ENCODE data around the gene RABGAP1L.

RABGAP1L gene

DNA sequence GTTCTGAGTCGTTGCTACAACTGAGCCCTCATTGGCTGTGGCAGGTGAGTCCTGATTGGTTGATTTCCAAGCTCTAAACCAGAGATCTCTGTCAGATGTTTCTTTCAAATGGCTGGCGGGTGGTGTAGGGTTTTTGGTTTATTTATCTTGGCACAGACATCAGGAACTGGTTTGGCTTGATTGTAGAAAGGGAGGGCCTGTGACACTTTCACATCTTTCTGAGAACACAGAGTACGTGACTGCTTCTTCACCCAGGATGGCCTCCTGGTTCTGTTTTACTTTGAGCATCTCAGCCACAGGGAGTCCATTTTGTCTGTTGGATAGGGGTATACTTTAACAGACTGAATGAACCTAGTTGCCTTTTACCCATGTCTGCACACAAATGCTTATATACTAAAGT, 199.0 kb downstream of the RABGAP1L start:
- H3K23ac ChIP-seq (ENCODE audit: low read length): no peak overlapping the region
- no peaks in the 10 kb centered on the region for H3K27me3 ChIP-seq (ENCODE audit: insufficient read depth, low read length)
- no peak overlapping the region for H3K4ac ChIP-seq (ENCODE audit: low read depth, low read length)
- no peak overlapping the region for H2BK12ac ChIP-seq (ENCODE audit: low read length)
- no peak overlapping the region for H2BK120ac ChIP-seq (ENCODE audit: insufficient read depth, low read length, poor library complexity)
- H4K91ac ChIP-seq (ENCODE audit: low read depth, low read length): no peak overlapping the region
- H3K4me3 ChIP-seq (ENCODE audit: low read depth, low read length): no peak overlapping the region
- no peak overlapping the region for H4K12ac ChIP-seq (ENCODE audit: low read depth, low read length)
- H2AFZ ChIP-seq (ENCODE audit: insufficient read depth, low read length, poor library complexity): no peak overlapping the region
- no peaks in the 10 kb centered on the region for H3K79me1 ChIP-seq (ENCODE audit: low read length)
- no peak overlapping the region for H4K8ac ChIP-seq (ENCODE audit: low read depth, low read length)
- no peak overlapping the region for H2BK5ac ChIP-seq (ENCODE audit: low read depth, low read length, poor library complexity)
- H3K36me3 ChIP-seq (ENCODE audit: control insufficient read depth in 1 of 2, insufficient read depth in 2 of 2, low read length in 2 of 2): no peaks in the 10 kb centered on the region
- no peak overlapping the region for H2AK5ac ChIP-seq (ENCODE audit: low read length)
- no peak overlapping the region for H3K27ac ChIP-seq (ENCODE audit: low read depth, low read length)
- no peaks in the 10 kb centered on the region for H3K79me2 ChIP-seq (ENCODE audit: control insufficient read depth, insufficient read depth, low read length, poor library complexity)
- no peak for DNase-seq
- H3K18ac ChIP-seq (ENCODE audit: low read length): no peak overlapping the region
- no CpG with 5 or more reads among the region's 3 CpGs for WGBS (ENCODE audit: extremely low coverage, insufficient coverage, insufficient read length)
- H3K9ac ChIP-seq (ENCODE audit: low read length): no peak overlapping the region
- H3K4me2 ChIP-seq (ENCODE audit: low read length): no peak overlapping the region
- H3K14ac ChIP-seq (ENCODE audit: low read length): no peak overlapping the region
- no peaks in the 10 kb centered on the region for H3K4me1 ChIP-seq (ENCODE audit: control insufficient read depth in 1 of 2, insufficient read depth in 2 of 2, low read length in 2 of 2)
- no peaks in the 10 kb centered on the region for H3K9me3 ChIP-seq (ENCODE audit: insufficient read depth, low read depth, low read length)

DNA sequence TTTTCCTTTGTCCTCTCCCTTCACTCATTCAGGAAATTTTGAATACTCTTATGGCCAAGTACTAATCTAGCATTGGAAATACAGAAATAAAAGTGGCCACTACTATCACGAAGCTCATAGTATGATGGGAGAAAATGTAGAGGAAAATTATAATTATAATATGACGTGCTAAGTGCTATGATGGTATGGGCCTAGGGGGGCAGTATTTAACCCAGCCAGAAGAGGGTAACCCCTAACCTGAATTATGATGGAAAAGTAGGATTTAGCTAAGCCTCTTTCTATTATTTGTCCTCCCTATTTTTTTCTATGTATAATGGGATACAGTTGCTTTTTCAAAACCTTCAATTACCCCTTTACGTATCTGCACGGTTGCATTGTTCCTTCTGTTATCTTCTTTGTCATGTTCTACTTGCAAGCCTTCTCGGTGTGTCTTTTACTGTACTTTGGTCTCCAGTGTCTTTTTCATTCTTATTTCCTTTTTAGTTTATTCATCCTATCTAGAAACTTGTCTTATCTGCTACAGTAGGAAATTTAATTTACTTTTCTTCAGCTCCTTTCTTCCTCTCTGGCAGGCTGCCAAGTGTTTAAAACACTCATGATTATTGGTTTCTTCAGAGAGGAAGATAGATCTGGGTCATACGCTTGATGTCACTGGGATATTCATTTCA, 199.6 kb downstream of the RABGAP1L start:
- Histone ChIP-seq H3K79me2 (ENCODE audit: control insufficient read depth, insufficient read depth, low read length, poor library complexity) (no peaks in the 10 kb centered on the region), H2AK5ac (ENCODE audit: low read length) (no peak overlapping the region), H3K4me1 (ENCODE audit: control insufficient read depth in 1 of 2, insufficient read depth in 2 of 2, low read length in 2 of 2) (no peaks in the 10 kb centered on the region), H3K27me3 (ENCODE audit: insufficient read depth, low read length) (no peaks in the 10 kb centered on the region), H3K4me3 (ENCODE audit: low read depth, low read length) (no peak overlapping the region), H2BK120ac (ENCODE audit: insufficient read depth, low read length, poor library complexity) (no peak overlapping the region), H3K36me3 (ENCODE audit: control insufficient read depth in 1 of 2, insufficient read depth in 2 of 2, low read length in 2 of 2) (no peaks in the 10 kb centered on the region), H3K4me2 (ENCODE audit: low read length) (no peak overlapping the region), H4K12ac (ENCODE audit: low read depth, low read length) (no peak overlapping the region), H2BK5ac (ENCODE audit: low read depth, low read length, poor library complexity) (no peak overlapping the region), H3K79me1 (ENCODE audit: low read length) (no peaks in the 10 kb centered on the region), H4K8ac (ENCODE audit: low read depth, low read length) (no peak overlapping the region), H2AFZ (ENCODE audit: insufficient read depth, low read length, poor library complexity) (no peak overlapping the region), H3K4ac (ENCODE audit: low read depth, low read length) (no peak overlapping the region), H2BK12ac (ENCODE audit: low read length) (no peak overlapping the region), H3K9ac (ENCODE audit: low read length) (no peak overlapping the region), H3K14ac (ENCODE audit: low read length) (no peak overlapping the region), H4K91ac (ENCODE audit: low read depth, low read length) (no peak overlapping the region), H3K27ac (ENCODE audit: low read depth, low read length) (no peak overlapping the region), H3K9me3 (ENCODE audit: insufficient read depth, low read depth, low read length) (no peaks in the 10 kb centered on the region), H3K23ac (ENCODE audit: low read length) (no peak overlapping the region), H3K18ac (ENCODE audit: low read length) (no peak overlapping the region)
- WGBS (ENCODE audit: extremely low coverage, insufficient coverage, insufficient read length): 100% methylated on average over 1 of the region's 6 CpGs
- DNase-seq: no peak

DNA sequence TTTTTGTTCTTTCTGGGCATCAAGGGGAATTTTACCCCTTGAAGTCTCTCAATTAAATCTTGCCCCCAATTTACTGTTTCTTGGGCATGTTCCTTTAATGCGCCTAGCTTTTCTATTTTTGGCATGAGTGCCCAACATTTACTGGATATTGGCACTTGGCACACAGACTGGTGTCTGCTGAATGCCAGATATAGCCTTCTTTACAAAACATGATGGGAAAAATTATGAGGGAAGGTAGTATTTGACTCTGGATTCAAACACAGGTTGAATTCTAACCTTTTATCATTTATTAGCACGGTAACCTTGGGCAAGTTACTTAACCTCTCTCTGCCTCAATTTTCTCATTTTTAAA, 200.1 kb downstream of the RABGAP1L start:
- Histone ChIP-seq H2BK5ac (ENCODE audit: low read depth, low read length, poor library complexity) (no peak overlapping the region), H3K4ac (ENCODE audit: low read depth, low read length) (no peak overlapping the region), H3K4me2 (ENCODE audit: low read length) (no peak overlapping the region), H4K8ac (ENCODE audit: low read depth, low read length) (no peak overlapping the region), H3K36me3 (ENCODE audit: control insufficient read depth in 1 of 2, insufficient read depth in 2 of 2, low read length in 2 of 2) (no peaks in the 10 kb centered on the region), H3K23ac (ENCODE audit: low read length) (no peak overlapping the region), H3K4me1 (ENCODE audit: control insufficient read depth in 1 of 2, insufficient read depth in 2 of 2, low read length in 2 of 2) (no peaks in the 10 kb centered on the region), H2AFZ (ENCODE audit: insufficient read depth, low read length, poor library complexity) (no peak overlapping the region), H4K12ac (ENCODE audit: low read depth, low read length) (no peak overlapping the region), H3K27ac (ENCODE audit: low read depth, low read length) (no peak overlapping the region), H3K4me3 (ENCODE audit: low read depth, low read length) (no peak overlapping the region), H3K14ac (ENCODE audit: low read length) (no peak overlapping the region), H4K91ac (ENCODE audit: low read depth, low read length) (no peak overlapping the region), H3K79me2 (ENCODE audit: control insufficient read depth, insufficient read depth, low read length, poor library complexity) (no peaks in the 10 kb centered on the region), H2AK5ac (ENCODE audit: low read length) (no peak overlapping the region), H2BK12ac (ENCODE audit: low read length) (no peak overlapping the region), H3K79me1 (ENCODE audit: low read length) (no peaks in the 10 kb centered on the region), H2BK120ac (ENCODE audit: insufficient read depth, low read length, poor library complexity) (no peak overlapping the region), H3K27me3 (ENCODE audit: insufficient read depth, low read length) (no peaks in the 10 kb centered on the region), H3K9ac (ENCODE audit: low read length) (no peak overlapping the region), H3K18ac (ENCODE audit: low read length) (no peak overlapping the region), H3K9me3 (ENCODE audit: insufficient read depth, low read depth, low read length) (no peaks in the 10 kb centered on the region)
- no CpG with 5 or more reads among the region's 2 CpGs for WGBS (ENCODE audit: extremely low coverage, insufficient coverage, insufficient read length)
- DNase-seq: no peak

DNA sequence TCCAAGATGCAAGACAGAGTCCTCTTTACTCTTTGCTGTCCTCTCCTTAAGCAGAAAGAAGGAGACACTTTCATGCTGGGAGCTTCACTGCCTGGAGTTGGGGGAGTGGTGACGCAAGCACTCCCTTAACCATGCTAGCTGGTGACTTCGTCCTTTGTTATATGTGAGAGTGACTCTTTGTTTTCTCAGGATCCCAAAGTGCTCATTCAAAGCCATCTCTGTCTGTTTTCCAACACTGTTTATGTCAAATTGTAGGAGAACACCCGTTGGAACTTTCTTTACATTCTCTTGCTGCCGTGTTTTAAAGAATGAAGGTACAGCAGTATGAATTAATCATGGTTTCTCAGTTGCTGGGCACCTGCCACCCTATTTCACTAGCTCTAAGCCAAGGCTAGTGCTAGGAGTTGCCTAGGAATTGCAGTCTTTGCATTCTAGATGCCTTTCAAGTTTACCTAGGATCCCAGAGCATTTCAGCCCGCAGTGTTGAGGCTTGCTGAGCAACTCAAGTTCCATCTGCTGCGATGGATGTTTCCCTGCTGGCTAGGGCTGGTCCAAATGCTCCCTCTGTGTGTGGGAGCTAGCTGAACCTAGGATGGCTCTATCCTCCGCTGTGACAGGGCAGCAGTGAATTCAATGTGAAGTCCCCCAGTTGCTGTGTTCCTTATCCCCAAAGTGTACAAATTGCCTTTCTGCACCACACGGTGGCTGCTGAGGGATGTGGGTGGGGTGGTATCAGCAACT, 205.8 kb downstream of the RABGAP1L start:
- no peaks in the 10 kb centered on the region for H3K27me3 ChIP-seq (ENCODE audit: insufficient read depth, low read length)
- H3K27ac ChIP-seq (ENCODE audit: low read depth, low read length): no peak overlapping the region
- H2BK12ac ChIP-seq (ENCODE audit: low read length): no peak overlapping the region
- H3K79me2 ChIP-seq (ENCODE audit: control insufficient read depth, insufficient read depth, low read length, poor library complexity): no peaks in the 10 kb centered on the region
- DNase-seq: peak in 1 of 2 donors; percentile 26
- no CpG with 5 or more reads among the region's 8 CpGs for WGBS (ENCODE audit: extremely low coverage, insufficient coverage, insufficient read length)
- H4K91ac ChIP-seq (ENCODE audit: low read depth, low read length): no peak overlapping the region
- no peak overlapping the region for H3K4ac ChIP-seq (ENCODE audit: low read depth, low read length)
- H2BK120ac ChIP-seq (ENCODE audit: insufficient read depth, low read length, poor library complexity): no peak overlapping the region
- H4K12ac ChIP-seq (ENCODE audit: low read depth, low read length): no peak overlapping the region
- H2AFZ ChIP-seq (ENCODE audit: insufficient read depth, low read length, poor library complexity): no peak overlapping the region
- H4K8ac ChIP-seq (ENCODE audit: low read depth, low read length): no peak overlapping the region
- H3K14ac ChIP-seq (ENCODE audit: low read length): no peak overlapping the region
- H3K23ac ChIP-seq (ENCODE audit: low read length): no peak overlapping the region
- no peaks in the 10 kb centered on the region for H3K4me1 ChIP-seq (ENCODE audit: control insufficient read depth in 1 of 2, insufficient read depth in 2 of 2, low read length in 2 of 2)
- no peak overlapping the region for H3K18ac ChIP-seq (ENCODE audit: low read length)
- no peaks in the 10 kb centered on the region for H3K79me1 ChIP-seq (ENCODE audit: low read length)
- H2BK5ac ChIP-seq (ENCODE audit: low read depth, low read length, poor library complexity): no peak overlapping the region
- no peak overlapping the region for H3K4me3 ChIP-seq (ENCODE audit: low read depth, low read length)
- no peak overlapping the region for H3K9ac ChIP-seq (ENCODE audit: low read length)
- no peaks in the 10 kb centered on the region for H3K9me3 ChIP-seq (ENCODE audit: insufficient read depth, low read depth, low read length)
- H2AK5ac ChIP-seq (ENCODE audit: low read length): no peak overlapping the region
- H3K4me2 ChIP-seq (ENCODE audit: low read length): no peak overlapping the region
- H3K36me3 ChIP-seq (ENCODE audit: control insufficient read depth in 1 of 2, insufficient read depth in 2 of 2, low read length in 2 of 2): no peaks in the 10 kb centered on the region

All from trophoblast cell (in vitro differentiated cells and primary cell).